BLaER1 (cell line): ENCODE data around the gene SPARCL1.

Experiments
- H3K27ac ChIP-seq: shearing (Covaris generic); formaldehyde crosslinking; 2 replicates; pipeline ENCODE4 v1.8.1; 2022
- H3K27me3 ChIP-seq: shearing (Covaris generic); formaldehyde crosslinking; 2 replicates; pipeline ENCODE4 v1.8.1; 2022
- H3K36me3 ChIP-seq: shearing (Covaris generic); formaldehyde crosslinking; 2 replicates; pipeline ENCODE4 v1.8.1; 2022
- H3K4me1 ChIP-seq: shearing (Covaris generic); formaldehyde crosslinking; 2 replicates; pipeline ENCODE4 v1.8.1; 2022
- H3K4me2 ChIP-seq: shearing (Covaris generic); formaldehyde crosslinking; 2 replicates; pipeline ENCODE4 v1.8.1; 2022
- H3K4me3 ChIP-seq: shearing (Covaris generic); formaldehyde crosslinking; 2 replicates; pipeline ENCODE4 v1.8.1; 2022
- H3K9ac ChIP-seq: shearing (Covaris generic); formaldehyde crosslinking; 2 replicates; pipeline ENCODE4 v1.8.1; 2022
- H3K9me3 ChIP-seq: shearing (Covaris generic); formaldehyde crosslinking; 2 replicates; pipeline ENCODE4 v1.8.1; 2022
- H4K20me1 ChIP-seq: shearing (Covaris generic); formaldehyde crosslinking; 2 replicates; pipeline ENCODE4 v1.8.1; 2022
- Cebpa-rat ChIP-seq: shearing (Covaris generic); IDR thresholded peaks from 2 replicates; pipeline ENCODE4 v1.8.1; 2022

The SPARCL1 gene

DNA sequence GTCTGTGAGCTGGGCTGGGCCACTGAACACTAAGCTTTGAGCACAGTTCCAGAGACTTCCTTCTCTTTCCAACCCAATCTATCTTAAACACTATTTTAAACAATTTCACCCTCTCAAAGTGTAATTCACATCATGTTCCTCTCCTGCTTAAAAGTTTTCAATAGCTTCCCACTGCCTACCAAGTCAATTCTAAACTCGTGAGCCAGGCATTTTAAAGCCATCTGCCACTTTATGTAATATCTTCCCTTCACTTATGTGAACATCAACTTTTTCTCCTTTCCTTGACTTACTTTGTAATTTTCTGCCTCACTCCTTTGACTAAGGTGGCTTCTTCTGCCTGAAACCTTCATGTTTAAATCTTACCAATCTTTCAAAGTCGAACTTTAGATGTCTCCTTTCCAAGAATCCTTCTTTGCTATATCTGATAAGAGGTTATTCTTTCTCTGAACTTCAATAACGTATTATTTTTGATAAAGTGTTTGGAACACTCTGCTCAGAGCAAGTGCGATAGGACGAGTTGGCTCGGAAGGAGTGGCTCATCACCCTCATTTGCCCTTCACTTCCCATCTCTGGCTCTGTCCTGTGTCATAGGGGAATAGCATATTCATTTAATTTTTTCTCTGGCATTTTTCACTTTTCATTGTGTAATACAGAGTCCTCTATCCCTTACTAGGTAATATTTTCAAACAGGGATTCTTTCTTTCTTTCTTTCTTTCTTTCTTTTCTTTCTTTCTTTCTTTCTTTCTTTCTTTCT is 13.0 kb upstream of the SPARCL1 start:
- no peak overlapping the region for H3K4me2 ChIP-seq
- H3K4me1 ChIP-seq = no peaks in the 10 kb centered on the region
- no peaks in the 10 kb centered on the region for H3K27me3 ChIP-seq
- H3K9me3 ChIP-seq = peaks cover 6% of the 10 kb centered on the region; the same call in 1 of the 2 replicates
- H3K4me3 ChIP-seq = no peak overlapping the region
- no peak overlapping the region for H3K9ac ChIP-seq
- H3K36me3 ChIP-seq = no peaks in the 10 kb centered on the region
- no peak overlapping the region for H3K27ac ChIP-seq
- TF ChIP-seq Cebpa-rat = no peak
- H4K20me1 ChIP-seq = no peaks in the 10 kb centered on the region

DNA sequence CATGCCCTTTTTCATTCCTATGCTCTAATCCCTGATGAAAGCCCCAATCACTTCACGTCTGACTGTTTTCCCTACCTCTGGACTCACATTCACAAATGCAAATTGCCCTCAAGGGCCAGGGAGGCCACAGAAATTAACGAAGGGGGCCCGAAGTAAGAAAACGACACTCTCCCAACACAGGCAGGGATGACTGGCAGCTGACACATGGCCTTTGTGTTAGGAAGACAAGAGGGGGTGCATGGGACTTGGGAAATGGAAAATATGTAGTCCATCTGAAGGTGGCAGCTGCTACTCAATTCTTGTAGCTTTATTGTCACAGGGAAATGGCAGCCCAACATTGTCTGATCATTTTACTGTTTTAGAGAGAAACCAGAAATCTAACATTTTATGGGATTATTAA is 12.3 kb upstream of the SPARCL1 start:
- Histone ChIP-seq H4K20me1 (no peaks in the 10 kb centered on the region), H3K4me1 (no peaks in the 10 kb centered on the region), H3K9ac (no peak overlapping the region), H3K27me3 (no peaks in the 10 kb centered on the region), H3K27ac (no peak overlapping the region), H3K36me3 (no peaks in the 10 kb centered on the region), H3K4me3 (no peak overlapping the region), H3K9me3 (peaks cover 6% of the 10 kb centered on the region; the same call in 1 of the 2 replicates), H3K4me2 (no peak overlapping the region)
- TF ChIP-seq Cebpa-rat = no peak

DNA sequence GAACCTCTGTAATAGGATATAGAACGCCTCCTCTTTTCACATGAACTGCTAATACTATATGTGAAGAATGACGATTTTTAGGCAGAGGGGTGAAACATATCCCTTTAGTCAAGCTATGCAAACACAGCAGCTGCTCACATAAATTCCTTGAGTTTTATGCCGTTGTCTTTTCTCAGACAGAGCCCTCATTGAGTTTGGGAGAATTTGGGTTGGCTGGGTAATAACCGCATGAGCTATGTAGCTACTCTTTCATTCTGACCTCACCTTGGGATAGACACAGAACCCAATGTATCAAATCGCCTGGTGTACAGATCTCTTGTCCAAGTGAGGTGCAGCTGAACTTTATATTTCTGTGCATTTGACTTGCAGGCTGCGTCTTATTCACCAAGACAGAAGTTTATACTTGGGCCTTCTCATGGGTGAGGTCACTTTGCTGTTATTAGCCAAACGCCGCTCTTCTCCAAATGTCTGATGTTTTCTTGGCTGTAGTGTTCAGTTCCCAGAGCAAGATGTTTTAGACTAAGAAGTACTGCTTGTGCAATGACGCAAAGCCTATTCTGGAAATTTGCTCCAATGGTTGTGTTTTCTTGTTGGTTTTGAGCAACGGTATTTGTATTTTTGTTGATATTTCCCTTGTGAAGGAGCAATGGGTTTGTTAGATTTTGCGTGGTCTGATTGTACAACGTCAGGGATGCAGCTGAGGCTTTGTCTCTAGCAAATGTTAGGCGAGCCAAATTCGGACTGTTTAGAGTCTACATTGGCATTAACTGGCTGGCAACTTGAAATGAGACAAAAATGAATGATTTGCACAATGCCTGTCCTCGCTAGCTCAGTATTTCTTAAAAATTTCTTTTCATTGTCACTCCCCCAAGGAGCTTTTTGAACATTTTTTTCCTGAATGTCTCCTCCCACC is 11.2 kb upstream of the SPARCL1 start:
- Histone ChIP-seq H3K27ac (no peak overlapping the region), H3K9ac (no peak overlapping the region), H3K4me3 (no peak overlapping the region), H3K4me1 (no peaks in the 10 kb centered on the region), H3K36me3 (no peaks in the 10 kb centered on the region), H3K9me3 (peaks cover 6% of the 10 kb centered on the region; the same call in 1 of the 2 replicates), H3K27me3 (no peaks in the 10 kb centered on the region), H3K4me2 (no peak overlapping the region), H4K20me1 (no peaks in the 10 kb centered on the region)
- TF ChIP-seq Cebpa-rat = no peak

DNA sequence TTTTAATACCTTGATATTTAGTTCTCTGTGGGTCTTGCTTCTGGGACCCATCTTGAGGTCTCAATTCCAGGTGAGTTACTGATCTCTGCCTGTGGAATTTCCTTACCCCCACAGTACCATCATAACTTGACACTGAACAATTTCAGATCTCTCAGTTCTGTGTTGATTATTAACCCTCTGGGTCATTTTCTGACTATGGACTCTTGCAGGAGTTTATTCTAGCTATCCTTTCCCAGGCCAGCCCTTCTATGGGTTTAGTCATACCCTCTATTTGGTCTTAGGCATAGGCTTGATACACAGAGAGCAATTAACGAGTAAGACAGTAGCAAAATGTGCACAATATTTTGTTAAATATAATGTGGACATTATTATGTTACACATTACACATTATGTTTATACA is 3.7 kb upstream of the SPARCL1 start:
- TF ChIP-seq Cebpa-rat = no peak
- Histone ChIP-seq H3K9me3 (peaks cover 6% of the 10 kb centered on the region; the same call in 1 of the 2 replicates), H4K20me1 (no peaks in the 10 kb centered on the region), H3K4me1 (no peaks in the 10 kb centered on the region), H3K36me3 (no peaks in the 10 kb centered on the region), H3K9ac (no peak overlapping the region), H3K4me3 (no peak overlapping the region), H3K27me3 (no peaks in the 10 kb centered on the region), H3K4me2 (no peak overlapping the region), H3K27ac (no peak overlapping the region)

DNA sequence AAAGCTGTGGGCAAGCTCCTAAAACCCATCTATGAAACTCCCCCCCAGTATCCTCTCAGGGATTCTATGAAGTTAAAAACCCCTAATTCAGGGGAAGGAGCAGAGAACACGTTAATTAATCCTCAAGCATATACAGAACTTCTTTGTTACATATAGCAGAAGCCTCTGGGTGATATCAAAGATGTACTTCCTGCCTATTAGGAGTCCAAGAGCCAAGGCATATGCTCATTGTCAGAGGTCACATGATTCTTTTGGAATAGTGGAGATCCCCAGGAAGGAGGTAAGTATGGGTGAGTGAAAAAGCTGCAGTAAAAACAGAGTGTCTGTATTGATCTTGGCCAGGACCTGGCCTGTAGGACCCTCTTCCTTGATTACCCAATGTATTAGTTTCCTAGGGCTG is 2.9 kb upstream of the SPARCL1 start:
- Histone ChIP-seq H3K27me3 (no peaks in the 10 kb centered on the region), H3K4me1 (no peaks in the 10 kb centered on the region), H4K20me1 (no peaks in the 10 kb centered on the region), H3K4me2 (no peak overlapping the region), H3K9me3 (no peaks in the 10 kb centered on the region), H3K4me3 (no peak overlapping the region), H3K9ac (no peak overlapping the region), H3K36me3 (no peaks in the 10 kb centered on the region), H3K27ac (no peak overlapping the region)
- no peak for TF ChIP-seq Cebpa-rat

DNA sequence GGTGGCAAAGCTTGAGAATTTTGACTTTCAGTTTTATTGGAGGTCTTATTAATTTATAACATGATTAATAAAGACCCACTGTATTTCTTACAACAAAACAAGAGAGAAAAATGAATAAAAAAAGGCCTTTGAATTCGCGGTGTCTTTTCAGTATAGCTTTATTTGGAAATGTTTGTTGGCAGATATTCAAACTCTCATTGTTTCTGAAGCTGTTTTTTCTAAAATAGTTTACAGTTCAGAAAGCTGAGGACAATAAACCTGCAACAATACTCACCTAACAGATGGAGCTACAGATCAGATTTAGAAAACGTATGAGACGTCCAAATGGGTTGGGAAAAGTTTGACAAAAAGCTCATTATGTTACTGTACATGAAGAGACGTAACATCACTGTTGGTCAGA is 2.4 kb upstream of the SPARCL1 start:
- Histone ChIP-seq H3K4me2 (no peak overlapping the region), H3K9ac (no peak overlapping the region), H3K4me3 (no peak overlapping the region), H3K9me3 (no peaks in the 10 kb centered on the region), H3K27me3 (no peaks in the 10 kb centered on the region), H3K36me3 (no peaks in the 10 kb centered on the region), H3K27ac (no peak overlapping the region), H3K4me1 (no peaks in the 10 kb centered on the region), H4K20me1 (no peaks in the 10 kb centered on the region)
- no peak for TF ChIP-seq Cebpa-rat

DNA sequence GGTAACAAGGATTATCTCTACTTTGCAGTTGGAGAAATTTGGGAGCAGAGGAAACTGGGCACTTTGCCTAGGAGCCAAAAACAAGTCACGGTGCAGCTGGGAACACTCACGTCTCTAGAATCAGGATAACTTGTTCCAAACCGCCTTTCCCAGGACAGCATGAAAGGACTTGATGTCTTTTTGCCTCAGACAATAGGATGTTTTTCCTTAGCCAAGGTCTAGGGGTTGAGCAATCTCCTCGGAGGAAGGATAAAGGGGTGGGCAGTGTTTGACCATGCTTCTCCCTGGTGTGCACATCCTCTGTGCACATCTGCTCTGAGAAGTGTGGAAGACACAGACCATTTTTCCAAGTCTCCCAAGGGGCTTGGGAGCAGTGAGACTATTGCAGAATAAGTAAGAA is 1.7 kb upstream of the SPARCL1 start:
- Histone ChIP-seq H3K36me3 (no peaks in the 10 kb centered on the region), H3K4me3 (no peak overlapping the region), H4K20me1 (no peaks in the 10 kb centered on the region), H3K4me1 (no peaks in the 10 kb centered on the region), H3K9ac (no peak overlapping the region), H3K4me2 (no peak overlapping the region), H3K27me3 (no peaks in the 10 kb centered on the region), H3K27ac (no peak overlapping the region), H3K9me3 (no peaks in the 10 kb centered on the region)
- TF ChIP-seq Cebpa-rat = no peak

DNA sequence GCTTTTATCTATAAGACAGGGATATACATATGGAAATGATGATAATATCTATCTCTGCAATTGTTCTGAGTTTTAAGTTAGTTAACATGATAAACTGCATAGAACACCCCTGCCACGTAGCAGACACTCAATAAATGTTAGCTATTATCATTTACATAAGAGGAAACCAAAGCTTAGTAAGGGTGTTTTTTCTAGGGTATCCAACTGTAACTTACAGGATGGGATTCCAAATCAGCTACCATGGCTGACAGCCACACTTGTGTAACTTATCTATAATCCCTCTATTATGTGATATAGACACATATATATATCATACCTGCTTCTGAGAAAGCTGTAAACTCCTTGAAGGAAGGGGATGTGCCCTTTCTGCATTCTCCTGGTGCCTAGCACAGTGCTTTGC is 1.1 kb upstream of the SPARCL1 start:
- Histone ChIP-seq H3K4me2 (no peak overlapping the region), H3K36me3 (no peaks in the 10 kb centered on the region), H3K27ac (no peak overlapping the region), H3K9ac (no peak overlapping the region), H3K4me3 (no peak overlapping the region), H3K9me3 (no peaks in the 10 kb centered on the region), H3K27me3 (no peaks in the 10 kb centered on the region), H3K4me1 (no peaks in the 10 kb centered on the region), H4K20me1 (no peaks in the 10 kb centered on the region)
- no peak for TF ChIP-seq Cebpa-rat

DNA sequence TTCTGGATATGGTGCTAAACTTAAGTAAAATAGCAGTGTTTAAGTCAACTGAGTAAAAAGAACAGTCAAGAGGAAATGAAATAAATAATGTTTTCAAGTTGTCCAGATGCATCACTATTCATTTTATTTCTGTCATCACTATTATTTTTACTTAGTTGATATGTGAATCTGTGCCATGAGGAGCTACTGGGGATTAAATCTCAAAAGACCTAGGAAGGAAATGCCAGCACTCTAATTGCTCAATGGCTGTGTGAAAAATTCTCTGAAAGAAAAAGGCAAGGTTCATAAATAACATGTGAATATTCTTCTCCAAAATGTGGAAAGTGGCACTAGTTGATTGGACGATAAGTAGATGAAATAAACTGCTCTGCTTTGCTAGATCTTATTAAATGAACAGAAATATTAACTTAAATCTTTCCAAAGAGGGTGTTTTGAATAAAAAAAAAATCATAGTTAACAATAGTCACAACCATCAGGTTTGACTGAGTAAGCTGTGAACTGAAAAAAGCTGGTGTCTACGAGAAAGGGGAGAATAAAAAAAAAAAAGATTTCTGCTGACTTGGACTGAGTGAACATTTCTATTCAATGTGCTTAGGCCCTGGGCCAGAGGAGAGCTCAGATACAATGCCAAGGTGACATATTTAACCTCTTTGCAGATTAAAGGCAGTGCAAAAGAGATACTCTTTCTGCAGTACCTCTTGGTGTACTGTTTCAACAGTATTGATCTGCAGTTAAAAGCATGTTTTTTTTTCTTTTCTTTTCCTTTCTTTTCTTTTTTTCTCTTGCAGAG is 1.6 kb downstream of the SPARCL1 start:
- TF ChIP-seq Cebpa-rat = no peak
- no peak overlapping the region for H3K4me2 ChIP-seq
- H3K9ac ChIP-seq = no peak overlapping the region
- H4K20me1 ChIP-seq = no peaks in the 10 kb centered on the region
- no peaks in the 10 kb centered on the region; the same call in 1 of the 2 replicates for H3K36me3 ChIP-seq
- peaks cover 10% of the 10 kb centered on the region for H3K9me3 ChIP-seq
- no peaks in the 10 kb centered on the region for H3K27me3 ChIP-seq
- H3K27ac ChIP-seq = no peak overlapping the region
- H3K4me3 ChIP-seq = no peak overlapping the region
- no peaks in the 10 kb centered on the region for H3K4me1 ChIP-seq
